ENCODE results near the gene BSG.
"Not testable (repeated sequence)": the region's sequence is repeated elsewhere in the genome, so short reads cannot be mapped to it uniquely, and the experiment has no call there.

The BSG gene

DNA sequence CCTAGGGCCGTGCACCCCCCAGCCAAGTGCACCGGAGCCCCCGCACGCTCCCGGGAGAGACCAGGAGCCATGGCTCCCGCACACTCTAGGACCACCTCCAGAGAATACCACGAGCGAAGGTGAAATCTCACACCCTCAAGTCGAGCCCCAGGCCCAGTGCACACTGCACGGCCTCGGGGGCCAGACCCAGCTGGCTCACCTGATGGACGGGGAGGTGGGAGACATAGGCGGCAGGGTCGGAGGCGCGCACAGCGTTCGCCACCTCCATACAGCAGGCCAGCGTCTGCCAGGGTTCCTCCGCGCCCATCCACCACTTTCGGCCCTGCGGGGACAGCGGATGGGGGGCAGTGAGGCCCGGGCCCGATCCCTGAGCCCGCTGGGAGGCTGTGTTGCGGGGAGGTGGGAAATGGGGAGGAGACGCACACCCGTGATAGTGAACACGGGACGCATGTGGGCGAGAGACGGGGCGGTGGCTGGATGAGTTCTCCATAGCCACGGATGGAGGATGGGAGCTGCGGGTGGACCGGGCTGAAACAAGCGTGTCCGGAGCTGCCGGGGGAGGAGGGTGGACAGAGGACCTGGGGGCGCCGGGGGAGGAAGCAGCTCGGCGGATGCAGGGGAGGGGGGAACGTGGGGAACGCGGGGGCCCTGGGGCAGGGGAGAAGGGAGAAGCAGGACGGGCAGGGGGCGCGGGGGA, 47.9 kb downstream of the BSG start:
- DNase-seq (ENCODE audit: low read depth), result no peak

DNA sequence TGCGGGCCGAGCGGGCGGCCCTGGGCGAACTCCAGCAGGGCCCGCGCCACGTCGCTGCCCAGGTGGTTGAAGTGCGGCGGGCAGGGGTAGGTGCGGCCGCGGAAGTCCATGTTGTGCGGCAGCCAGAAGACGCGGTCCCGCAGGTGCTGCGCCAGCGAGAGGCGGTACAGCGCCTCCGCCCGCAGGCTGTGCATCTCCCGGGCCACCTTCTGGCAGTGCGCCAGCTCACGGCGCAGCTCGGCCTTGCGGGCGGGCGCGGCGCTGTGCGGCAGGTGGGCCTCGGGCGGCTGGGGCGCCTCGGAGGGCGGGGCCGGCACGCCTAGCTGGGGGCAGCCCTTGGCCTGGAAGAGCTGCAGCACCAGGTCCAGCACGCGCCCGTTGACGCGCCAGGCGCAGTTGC, 48.8 kb downstream of the BSG start:
- not testable (repeated sequence) for DNase-seq (ENCODE audit: low read depth)

DNA sequence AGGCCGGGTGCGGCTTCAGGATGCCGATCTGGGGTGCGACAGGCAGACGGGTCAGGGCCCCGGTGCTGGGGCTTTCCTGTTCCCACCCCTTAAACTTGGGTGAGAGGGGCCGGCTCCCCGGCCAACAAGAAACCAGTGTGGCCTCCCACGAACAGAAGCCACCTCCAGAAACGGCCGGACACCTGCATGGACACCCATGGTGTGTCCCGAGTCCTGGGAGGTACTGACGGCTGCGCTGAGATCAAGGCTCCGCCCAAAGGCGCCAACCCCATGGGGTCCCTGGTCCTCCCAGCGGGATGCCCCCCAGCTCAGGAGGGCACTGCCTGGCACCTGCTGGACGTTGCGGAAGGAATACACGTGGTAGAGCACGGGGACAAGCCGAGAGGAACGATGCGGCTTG, 49.4 kb downstream of the BSG start:
- no peak for DNase-seq (ENCODE audit: low read depth)

DNA sequence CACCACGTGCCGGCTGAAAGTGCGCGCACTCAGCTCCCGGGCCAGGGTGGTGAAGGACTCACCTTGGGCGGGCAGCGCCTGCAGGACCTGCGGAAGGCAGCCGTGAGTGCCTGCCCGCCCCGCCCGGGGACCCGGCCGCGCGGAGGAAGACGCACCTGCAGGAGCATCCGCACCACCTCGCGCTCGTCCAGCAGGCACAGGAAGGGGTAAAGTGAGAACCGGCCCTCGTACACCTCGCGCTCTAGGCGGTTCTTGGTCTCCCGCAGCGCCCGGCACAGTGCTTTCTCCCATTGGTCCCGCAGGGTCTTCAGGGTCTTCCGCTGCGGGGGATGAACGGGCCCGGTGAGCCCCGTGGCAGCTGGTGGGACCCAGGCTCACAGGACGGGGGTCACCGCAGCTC, 50.3 kb downstream of the BSG start:
- DNase-seq (ENCODE audit: low read depth), result no peak

DNA sequence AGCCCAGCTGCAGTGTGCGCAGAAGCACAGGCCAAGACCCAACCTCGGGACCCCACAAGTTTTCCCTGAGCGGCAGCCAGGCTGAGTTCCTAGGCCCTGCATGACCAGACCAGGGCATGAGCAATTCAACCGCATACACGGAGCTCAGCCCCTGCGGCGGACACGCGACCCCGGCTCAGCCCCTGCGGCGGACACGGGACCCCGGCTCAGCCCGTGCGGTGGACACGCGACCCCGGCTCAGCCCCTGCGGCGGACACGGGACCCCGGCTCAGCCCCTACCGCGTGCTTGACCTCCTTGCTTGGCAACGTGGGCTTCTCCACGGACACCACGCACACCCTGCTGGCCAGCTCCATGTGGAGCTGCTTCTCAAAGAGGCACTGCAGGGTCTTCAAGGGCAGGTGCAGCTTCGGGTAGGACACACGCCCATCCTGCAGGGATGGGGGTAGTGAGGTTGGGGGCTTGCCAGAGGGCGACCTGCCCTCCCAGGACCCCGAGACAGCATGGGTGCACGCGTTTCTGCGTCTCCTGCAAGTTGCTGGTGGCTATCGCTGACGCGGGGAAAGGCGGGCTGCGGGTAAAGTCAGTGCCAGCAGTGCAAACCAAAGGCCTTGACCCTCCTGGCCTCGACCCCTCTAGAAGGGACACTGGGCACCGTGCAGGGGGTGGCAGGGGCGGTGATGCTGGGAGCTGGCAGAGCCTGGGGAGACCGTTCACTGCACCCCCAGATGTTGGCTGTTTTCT, 51.0 kb downstream of the BSG start:
- DNase-seq (ENCODE audit: low read depth), result no peak

DNA sequence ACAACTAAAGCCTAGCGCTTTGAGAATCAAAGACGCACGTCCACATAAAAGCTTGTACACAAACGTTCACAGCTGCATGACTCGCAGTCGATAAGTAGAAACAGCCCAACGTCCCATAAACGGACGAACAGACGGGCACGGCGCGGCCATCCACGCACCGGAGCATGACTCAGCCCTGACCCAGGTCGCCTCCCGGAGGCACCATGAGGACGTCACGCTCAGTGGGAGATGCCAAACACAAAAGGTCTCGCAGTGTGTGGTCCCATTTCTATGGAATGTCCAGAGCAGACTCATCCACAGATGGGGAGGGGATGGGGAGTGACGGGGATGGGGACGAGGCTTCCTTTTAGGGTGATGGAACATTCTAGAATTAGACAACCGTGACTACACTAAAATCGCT, 51.6 kb downstream of the BSG start:
- DNase-seq (ENCODE audit: low read depth), result no peak

DNA sequence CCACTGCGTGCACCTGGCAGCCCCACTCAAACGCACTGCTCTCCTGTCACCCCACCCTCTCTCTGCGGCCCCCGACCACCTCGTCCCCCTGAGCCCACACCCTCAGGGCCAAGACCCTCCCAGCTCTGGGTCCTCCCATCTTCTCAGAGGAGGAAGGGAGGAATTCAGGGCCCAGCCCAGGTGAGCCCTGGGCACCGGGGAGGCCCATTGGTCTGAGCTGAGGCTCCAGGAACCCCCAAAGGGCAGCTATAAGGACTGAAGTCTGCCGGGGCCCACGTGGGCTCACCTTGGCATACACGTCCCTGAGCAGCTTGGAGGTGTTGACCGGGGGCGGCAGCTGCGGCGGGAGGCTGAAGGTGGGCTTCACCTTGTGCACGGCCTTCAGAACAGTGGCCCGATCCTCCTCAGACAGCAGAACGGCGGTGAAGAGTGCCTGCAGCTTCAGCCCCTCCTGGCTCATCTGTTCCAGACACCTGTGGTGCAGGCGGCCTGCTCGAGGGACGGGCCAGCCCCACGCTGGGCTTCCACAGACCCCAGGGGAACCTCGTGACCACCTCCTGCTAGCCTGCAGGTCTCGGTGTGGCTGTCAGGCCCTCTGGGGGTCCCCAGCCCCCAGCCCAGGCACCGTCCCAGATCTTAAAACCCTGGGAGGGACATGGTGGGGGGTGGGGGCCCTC, 52.2 kb downstream of the BSG start:
- DNase-seq (ENCODE audit: low read depth), result no peak

DNA sequence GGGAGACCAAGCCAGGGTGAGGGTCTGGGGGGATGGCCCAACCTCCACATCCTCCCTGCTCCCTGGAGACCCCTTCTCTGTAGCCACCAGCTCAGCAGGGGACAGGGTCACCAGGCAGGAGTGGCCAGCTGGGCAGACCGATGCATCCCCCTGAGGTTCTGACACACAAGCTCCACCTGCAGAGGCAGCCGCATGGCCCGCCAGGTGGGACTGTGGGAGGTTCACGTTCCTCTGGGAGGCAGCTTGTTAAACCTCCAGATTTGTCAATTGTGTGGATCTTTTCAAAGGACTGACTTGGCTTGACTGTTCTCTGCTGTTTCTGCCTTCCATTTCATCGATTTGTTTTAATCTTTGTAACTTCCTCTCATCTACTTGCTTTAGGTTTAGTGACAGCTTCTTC, 52.9 kb downstream of the BSG start:
- no peak for DNase-seq (ENCODE audit: low read depth)

DNA sequence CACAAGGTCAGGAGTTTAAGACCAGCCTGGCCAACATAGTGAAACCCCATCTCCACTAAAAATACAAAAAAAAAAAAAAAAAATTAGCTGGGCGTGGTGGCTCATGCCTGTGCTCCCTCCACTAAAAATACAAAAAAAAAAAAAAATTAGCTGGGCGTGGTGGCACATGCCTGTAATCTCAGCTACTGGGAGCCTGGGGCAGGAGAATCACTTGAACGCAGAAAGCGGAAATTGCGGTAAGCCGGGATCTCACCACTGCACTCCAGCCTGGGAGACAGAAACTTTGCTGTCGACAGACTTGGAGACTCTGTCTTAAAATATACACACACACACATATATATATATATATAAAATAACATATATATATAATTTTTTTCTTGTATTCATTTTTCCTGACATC, 54.2 kb downstream of the BSG start:
- not testable (repeated sequence) for DNase-seq (ENCODE audit: low read depth)

DNA sequence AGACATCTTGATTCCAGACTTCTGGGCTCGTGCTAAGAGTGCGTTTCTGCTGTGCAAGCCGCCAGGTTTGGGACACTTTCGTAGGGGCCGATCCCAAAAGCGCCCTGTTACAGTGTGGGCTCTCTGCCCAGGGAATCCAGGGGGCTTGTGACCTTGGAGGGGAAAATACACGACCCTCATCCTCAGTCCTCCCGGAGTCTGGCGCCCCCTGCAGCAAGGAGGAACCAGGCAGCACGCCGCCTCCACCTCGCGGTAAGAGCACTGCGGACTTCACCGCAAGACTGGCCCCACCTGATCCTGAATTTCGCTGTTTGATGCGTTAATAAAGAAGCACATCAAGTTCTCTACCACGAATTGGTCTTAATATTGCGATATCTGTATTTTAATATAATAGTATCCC, 55.8 kb downstream of the BSG start:
- DNase-seq (ENCODE audit: low read depth), result no peak

DNA sequence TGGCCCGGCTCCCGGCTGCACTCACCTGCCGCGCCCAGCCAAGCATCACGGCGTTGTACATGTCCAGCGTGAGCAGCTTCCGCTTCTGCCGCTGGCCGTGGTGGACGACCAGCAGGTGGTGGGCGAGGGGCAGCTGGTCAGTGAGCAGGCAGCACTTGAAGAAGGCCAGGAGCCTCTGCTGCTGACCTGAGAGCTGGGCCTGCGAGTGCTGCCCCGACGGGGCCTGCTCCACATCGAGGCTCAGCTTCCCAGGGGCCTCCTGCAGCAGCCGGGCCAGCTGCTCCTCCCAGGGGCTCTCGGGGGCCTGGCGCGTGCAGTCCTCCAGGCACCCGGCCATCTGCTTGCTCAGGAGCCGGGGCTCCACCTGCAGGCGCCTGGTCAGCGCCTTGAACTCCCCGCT, 57.1 kb downstream of the BSG start:
- not testable (repeated sequence) for DNase-seq (ENCODE audit: low read depth)

DNA sequence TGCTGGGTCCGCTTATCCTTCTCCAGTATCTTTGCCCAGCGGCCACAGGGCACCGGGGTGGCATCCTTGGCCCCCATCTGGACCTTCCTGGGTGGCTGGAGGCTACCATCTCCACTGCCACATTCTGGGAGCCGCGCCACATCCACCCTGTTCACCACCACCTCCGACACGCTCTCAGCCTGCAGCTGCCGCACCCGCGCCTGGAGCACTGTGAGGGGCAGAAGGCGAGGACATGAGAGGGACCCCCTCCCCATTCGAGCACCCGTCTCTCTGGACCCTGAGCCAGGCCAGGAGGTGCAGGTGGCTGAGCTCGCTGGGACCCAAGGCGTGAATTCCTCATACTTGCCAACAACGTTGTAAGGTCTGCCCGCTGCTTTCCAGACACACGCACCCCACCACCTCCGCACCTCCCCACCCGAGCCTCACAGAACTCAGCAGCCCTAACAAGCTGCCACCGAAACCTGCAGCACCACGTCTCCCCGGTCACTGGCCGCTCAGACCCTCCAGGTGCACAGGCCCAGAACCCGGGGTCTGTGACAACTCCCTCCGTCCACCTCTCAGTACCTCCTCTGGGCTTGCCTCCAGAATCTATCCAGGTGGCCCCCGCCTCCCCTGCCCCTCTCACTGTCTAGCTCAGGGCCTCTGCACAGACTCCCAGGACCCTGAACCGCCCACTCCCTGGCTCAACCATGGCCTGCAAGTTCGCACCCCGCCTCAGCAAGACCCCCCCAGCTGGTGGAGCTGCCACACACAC, 57.7 kb downstream of the BSG start:
- no peak for DNase-seq (ENCODE audit: low read depth)

DNA sequence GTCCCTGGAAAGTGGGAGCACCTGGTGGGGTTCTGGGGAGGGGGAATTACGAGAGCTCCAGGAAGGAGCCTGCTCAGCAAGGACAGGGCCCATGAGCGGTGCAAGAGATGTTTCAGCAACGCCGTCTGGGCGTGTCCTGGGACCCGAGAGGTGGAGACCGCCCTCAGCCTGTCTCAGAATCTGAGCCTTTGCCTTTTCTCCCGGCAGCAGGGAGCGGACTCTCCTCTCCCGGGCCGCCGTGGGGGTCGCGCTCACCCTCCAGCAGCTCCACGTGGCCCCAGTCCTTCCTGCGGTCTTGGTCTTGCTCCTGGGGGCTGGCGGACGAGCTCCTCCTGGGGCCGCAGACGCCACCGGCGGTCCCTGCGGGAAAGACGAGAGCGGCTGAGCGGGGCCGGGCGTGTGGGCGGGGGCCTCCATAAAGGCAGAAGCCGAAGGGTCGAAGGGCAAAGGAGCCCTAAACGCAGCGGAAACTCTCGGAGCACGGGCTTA, 60.2 kb downstream of the BSG start:
- no peak for DNase-seq (ENCODE audit: low read depth)

All from activated T-cell treated with anti-CD3 and anti-CD28 coated beads for 1 hour (primary cell).